Transverse colon (tissue), 4 donors: ENCODE results near the gene MAPK4. TPM values are rescaled to one million over a fixed set of nuclear protein-coding genes. Genes with fewer than 3 reads are reported as not detected.
"Not testable (repeated sequence)": the region's sequence is repeated elsewhere in the genome, so short reads cannot be mapped to it uniquely, and the experiment has no call there.

Experiments used
- DNase-seq: peaks from one replicate; pipeline ENCODE4 v3.0.0-alpha.2; 2019
- H3K27ac ChIP-seq, 4 donors: fragments of 200-600 bp; sonication (generic); 2 replicates each; pipeline ENCODE4 v1.5.1; 2016 to 2018; ENCODE audit warnings: inconsistent platforms in 4 of 4
- H3K27me3 ChIP-seq: fragments of 200-600 bp; sonication (generic); 2 replicates; pipeline ENCODE4 v1.5.1; 2017; ENCODE audit warnings: inconsistent platforms
- H3K36me3 ChIP-seq, 4 donors: fragments of 200-600 bp; sonication (generic); 2 replicates each; pipeline ENCODE4 v1.5.1; 2017 to 2019; ENCODE audit warnings: inconsistent platforms in 4 of 4
- H3K4me1 ChIP-seq, 4 donors: fragments of 200-600 bp; sonication (generic); 2 replicates each; pipeline ENCODE4 v1.5.1; 2017 to 2020; ENCODE audit warnings: inconsistent platforms in 4 of 4
- H3K4me3 ChIP-seq, 4 donors: fragments of 200-600 bp; sonication (generic); 1 replicate in 1 of 4; 2 replicates in 3 of 4; pipeline versions ENCODE4 v1.5.1 to v1.6.1; 2017 to 2019; ENCODE audit warnings: inconsistent platforms in 4 of 4
- H3K9me3 ChIP-seq, 2 donors: fragments of 200-600 bp; sonication (generic); 2 replicates each; pipeline ENCODE4 v1.5.1; 2017 to 2019; ENCODE audit warnings: inconsistent platforms in 2 of 2
- EP300 ChIP-seq: sonication (generic); formaldehyde crosslinking; IDR thresholded peaks from one replicate; pipeline ENCODE4 v1.6.1; 2017; ENCODE audit warnings: antibody characterized with exemption, low read depth
- POLR2A ChIP-seq: fragments of 450-650 bp; IDR thresholded peaks from one replicate; pipeline ENCODE4 v1.6.1; 2016; ENCODE audit warnings: antibody characterized with exemption, mild to moderate bottlenecking, moderate library complexity
- POLR2AphosphoS5 ChIP-seq, 3 donors: sonication (generic); formaldehyde crosslinking; IDR thresholded peaks; one replicate each; pipeline ENCODE4 v1.6.1; 2016; ENCODE audit warnings: antibody characterized with exemption in 3 of 3
- WGBS, 2 donors: methylation state at CpG; one replicate each; pipeline ENCODE4 v1.1.5; 2018; ENCODE audit warnings: low coverage in 1 of 2; 5-methylcytosine and 5-hydroxymethylcytosine counted together
- in situ Hi-C, 4 donors: fragments of 200-750 bp; cut with MboI; loops; one replicate each; pipeline versions ENCODE4 v1.15.0 to v1.15.1; 2017; ENCODE audit warnings: low sequenced_read_pairs in 3 of 4, low pct_ligation_motif_present in 1 of 4, low pct_unique_long_range_greater_than_20kb in 1 of 4
- intact Hi-C: fragments of 100-400 bp; cut with DNase I; formaldehyde crosslinking; loops from one replicate; pipeline ENCODE4 v1.15.1; 2023; ENCODE audit warnings: low total_unique reads
- total RNA-seq, 4 donors: library from RNA; depleted of rRNA; stranded (reverse); fragments of >200 nt; gene quantifications; one replicate each; pipeline ENCODE4 v1.1.0, GENCODE V29; 2016
- TF ChIP-seq, protein P1 (sequence below), 5 experiments: fragments of 200-600 bp in 3 of 5; fragments of 450-650 bp in 2 of 5; sonication (generic) in 3 of 5; IDR thresholded peaks; 1 replicate in 2 of 5; 2 replicates in 3 of 5; pipeline ENCODE4 v1.5.1; 2016 to 2017; ENCODE audit warnings: antibody characterized with exemption in 5 of 5, inconsistent platforms in 3 of 5, mild to moderate bottlenecking in 2 of 5, moderate library complexity in 1 of 5

The MAPK4 gene
- 10 to 100 TPM in 1 of 4 donors, 1 to 10 TPM in 3; 1.6 to 20.1 (median 5.7) TPM for total RNA-seq

DNA sequence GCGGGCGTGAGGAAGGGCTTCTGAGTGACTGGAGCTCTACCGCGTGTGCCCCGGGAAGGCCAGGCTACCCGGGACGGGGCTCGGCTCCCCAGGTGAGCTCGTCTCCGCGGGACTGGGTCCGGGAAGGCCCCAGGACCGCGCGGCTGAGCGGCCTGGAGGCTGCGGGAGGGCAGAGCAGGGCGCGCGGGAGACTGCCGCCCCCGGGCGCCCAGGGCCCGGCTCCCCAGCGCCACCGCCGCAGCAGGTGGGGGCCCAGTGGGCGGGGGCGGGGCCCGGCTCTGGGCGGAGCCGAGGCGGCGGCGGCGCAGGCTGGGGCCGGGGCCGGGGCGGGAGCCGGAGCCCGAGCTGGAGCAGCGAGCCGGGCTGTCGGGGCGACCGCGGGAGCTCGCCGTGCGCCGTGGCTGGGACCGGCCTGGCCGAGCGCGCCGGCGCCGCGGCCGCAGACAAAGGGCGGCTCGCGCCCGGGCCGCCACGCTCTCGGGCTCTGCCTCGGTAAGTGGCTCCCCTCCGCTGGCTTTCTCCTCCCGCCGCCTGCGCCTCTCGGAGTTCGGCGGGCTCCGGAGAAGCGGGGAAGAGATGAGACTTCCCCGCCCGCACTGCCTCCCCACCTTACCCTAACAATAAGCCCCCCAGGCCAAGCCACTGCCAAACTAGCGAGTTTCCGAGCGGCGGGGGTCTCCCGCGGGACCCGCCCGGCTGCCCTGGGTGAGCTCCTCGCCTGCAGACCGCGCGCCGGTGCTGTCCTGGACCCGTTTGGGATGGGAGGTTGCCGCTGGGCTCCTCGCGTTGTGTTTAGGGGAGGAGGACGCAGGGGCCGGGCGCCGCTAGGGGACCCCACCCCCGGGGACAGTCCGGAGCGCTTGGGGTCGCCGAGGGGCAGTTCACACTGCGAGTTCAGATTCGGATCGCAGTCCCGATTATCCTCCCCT is at the start of gene MAPK4:
Gene MAPK4, plus strand, starts transcription at position 336 of the 929 bp plus-strand sequence. CDS start 103,872 bp downstream, outside the sequence.
- Histone ChIP-seq H3K27me3 (peaks cover 63% of the 10 kb centered on the region), H3K4me3 (peak within 1 kb of the TSS; percentile 43 to 82 (median 59)), H3K4me1 (peaks cover 12 to 20% (median 15%) of the 10 kb centered on the region in 4 donors), H3K9me3 (peaks cover 0 to 7% of the 10 kb centered on the region in 2 donors), H3K27ac (peak within 1 kb of the TSS; percentile 50 to 83 (median 70)), H3K36me3 (no peaks in the 10 kb centered on the region)
- 2% methylated on average over 47 of the region's 109 CpGs; no CpG with 5 or more reads in 1 of the 2 donors for WGBS, 2 donors
- in situ Hi-C loops (loop anchor here in 1 of 4 donors (25.0 kb wide), 1 partner anchor 102 kb away; no protein-coding TSS in a partner anchor), intact Hi-C loops (loop anchor here (2.0 kb wide), 1 partner anchor 53 kb away; no protein-coding TSS in a partner anchor)
- no peak for TF ChIP-seq POLR2AphosphoS5 (IDR thresholded peaks at IDR 0.05)
- TF ChIP-seq, protein P1, sequence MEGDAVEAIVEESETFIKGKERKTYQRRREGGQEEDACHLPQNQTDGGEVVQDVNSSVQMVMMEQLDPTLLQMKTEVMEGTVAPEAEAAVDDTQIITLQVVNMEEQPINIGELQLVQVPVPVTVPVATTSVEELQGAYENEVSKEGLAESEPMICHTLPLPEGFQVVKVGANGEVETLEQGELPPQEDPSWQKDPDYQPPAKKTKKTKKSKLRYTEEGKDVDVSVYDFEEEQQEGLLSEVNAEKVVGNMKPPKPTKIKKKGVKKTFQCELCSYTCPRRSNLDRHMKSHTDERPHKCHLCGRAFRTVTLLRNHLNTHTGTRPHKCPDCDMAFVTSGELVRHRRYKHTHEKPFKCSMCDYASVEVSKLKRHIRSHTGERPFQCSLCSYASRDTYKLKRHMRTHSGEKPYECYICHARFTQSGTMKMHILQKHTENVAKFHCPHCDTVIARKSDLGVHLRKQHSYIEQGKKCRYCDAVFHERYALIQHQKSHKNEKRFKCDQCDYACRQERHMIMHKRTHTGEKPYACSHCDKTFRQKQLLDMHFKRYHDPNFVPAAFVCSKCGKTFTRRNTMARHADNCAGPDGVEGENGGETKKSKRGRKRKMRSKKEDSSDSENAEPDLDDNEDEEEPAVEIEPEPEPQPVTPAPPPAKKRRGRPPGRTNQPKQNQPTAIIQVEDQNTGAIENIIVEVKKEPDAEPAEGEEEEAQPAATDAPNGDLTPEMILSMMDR (IDR thresholded peaks at IDR 0.05): no peak
- TF ChIP-seq EP300: no peak
- TF ChIP-seq POLR2A: no peak
- DNase-seq: peak; percentile 33

DNA sequence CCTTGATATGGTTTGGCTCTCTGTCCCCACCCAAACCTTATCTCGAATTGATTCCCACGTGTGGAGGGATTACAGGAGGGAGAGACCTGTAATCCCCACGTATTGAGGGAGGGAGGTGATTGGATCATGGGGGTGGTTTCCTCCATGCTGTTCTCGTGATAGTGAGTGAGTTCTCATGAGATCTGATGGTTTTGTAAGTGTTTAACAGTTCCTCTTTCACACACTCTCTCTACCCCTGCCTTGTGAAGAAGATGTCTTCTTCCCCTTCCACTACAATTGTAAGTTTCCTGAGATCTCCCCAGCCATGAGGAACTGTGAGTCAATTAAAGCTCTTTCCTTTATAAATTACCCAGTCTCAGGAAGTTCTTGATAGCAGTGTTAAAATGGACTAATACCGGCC is 42.6 kb upstream of the MAPK4 start:
- DNase-seq, H3K9me3 ChIP-seq, H3K27ac ChIP-seq, H3K36me3 ChIP-seq, H3K27me3 ChIP-seq, intact Hi-C loops, H3K4me1 ChIP-seq, H3K4me3 ChIP-seq: not testable (repeated sequence)
- 62 to 83% methylated on average over 1 to 5 of the region's 5 CpGs for WGBS, 2 donors
- in situ Hi-C loops: loop anchor here in 3 of 4 donors (10.0 to 25.0 kb wide), 2 partner anchors 268 to 270 kb away; no protein-coding TSS in a partner anchor

DNA sequence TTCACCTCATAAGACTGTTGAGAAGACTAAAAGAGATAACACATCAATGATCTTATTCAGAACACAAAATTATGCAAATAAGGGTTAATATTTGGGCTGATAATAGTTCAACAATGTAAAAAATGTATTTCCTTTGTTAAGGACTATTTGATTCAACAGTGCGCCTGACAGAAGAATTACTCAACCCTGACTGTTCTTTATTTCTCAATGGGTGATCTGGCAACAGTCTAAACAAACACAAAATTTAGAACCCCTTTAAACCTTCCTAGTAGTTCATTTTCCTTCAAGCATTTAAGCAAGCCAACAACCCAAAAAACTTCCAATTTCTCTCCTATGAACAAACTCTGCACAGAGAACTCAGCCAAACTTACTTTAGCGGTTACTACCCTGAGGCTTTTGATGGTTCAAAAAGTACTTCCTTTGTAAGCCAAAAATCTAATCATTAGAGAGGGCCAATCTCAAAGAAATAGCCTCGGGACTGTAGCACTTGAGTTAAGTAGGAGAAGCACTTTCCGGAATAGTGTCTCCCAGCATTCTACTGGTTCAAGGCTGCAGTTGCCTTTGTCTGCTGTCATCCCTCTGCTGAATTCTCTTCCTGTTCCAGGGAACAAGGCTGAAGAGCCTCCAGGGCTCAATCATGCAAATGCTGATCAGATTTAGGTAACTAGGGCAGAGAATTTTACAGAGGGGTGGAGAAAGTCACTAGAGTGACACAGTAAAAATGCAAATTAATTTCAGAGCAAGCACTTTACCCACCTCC is 40.9 kb upstream of the MAPK4 start:
- in situ Hi-C loops: loop anchor here in 3 of 4 donors (10.0 to 25.0 kb wide), 2 partner anchors 266 to 268 kb away; no protein-coding TSS in a partner anchor
- no peak overlapping the region for H3K4me3 ChIP-seq
- no peaks in the 10 kb centered on the region for H3K27me3 ChIP-seq
- H3K4me1 ChIP-seq: no peaks in the 10 kb centered on the region
- no peaks in the 10 kb centered on the region for H3K36me3 ChIP-seq
- no peak overlapping the region for H3K27ac ChIP-seq
- no peaks in the 10 kb centered on the region for H3K9me3 ChIP-seq
- WGBS, 2 donors: 85 to 87% methylated on average over 4 of the region's 4 CpGs
- no peak for DNase-seq
- intact Hi-C loops: no loop called here
- no peak for TF ChIP-seq EP300
- TF ChIP-seq POLR2AphosphoS5 (IDR thresholded peaks at IDR 0.05): no peak
- TF ChIP-seq, protein P1 (IDR thresholded peaks at IDR 0.05): no peak
- TF ChIP-seq POLR2A: no peak

DNA sequence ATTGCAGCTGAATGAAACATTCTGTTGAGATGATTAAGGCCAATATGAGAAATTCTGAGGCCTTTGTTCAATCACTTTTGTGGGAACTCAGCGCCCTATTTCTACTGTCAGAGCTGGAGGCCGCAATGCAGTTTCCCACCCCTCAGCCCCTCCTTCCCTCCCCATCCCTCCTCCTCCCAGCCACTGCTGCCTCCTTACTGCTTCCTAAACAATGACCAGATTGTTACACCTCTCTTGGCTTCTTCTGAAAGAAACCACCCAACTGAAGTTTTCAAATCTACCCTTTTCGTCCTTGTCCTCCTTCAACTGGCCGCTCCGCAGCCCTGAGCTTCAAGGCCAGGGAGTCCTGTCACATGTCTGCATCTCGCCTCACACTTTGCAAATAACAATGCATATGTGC is 36.7 kb upstream of the MAPK4 start:
- Histone ChIP-seq H3K4me3 (no peak overlapping the region), H3K9me3 (no peaks in the 10 kb centered on the region), H3K36me3 (no peaks in the 10 kb centered on the region), H3K27me3 (no peaks in the 10 kb centered on the region), H3K4me1 (no peaks in the 10 kb centered on the region), H3K27ac (no peak overlapping the region)
- no peak for TF ChIP-seq EP300
- TF ChIP-seq POLR2AphosphoS5 (IDR thresholded peaks at IDR 0.05): no peak
- TF ChIP-seq POLR2A: no peak
- TF ChIP-seq, protein P1 (IDR thresholded peaks at IDR 0.05): no peak
- in situ Hi-C loops: loop anchor here in 2 of 4 donors (25.0 kb wide), 1 partner anchor 264 kb away; no protein-coding TSS in a partner anchor
- DNase-seq: no peak
- intact Hi-C loops: no loop called here
- 81 to 83% methylated on average over 6 of the region's 6 CpGs for WGBS, 2 donors
